ENCODE measurements around the gene TRAPPC10.
A peak's percentile ranks its signal among the peaks of the same experiment; 100 is the strongest.

Gene TRAPPC10, protein sequence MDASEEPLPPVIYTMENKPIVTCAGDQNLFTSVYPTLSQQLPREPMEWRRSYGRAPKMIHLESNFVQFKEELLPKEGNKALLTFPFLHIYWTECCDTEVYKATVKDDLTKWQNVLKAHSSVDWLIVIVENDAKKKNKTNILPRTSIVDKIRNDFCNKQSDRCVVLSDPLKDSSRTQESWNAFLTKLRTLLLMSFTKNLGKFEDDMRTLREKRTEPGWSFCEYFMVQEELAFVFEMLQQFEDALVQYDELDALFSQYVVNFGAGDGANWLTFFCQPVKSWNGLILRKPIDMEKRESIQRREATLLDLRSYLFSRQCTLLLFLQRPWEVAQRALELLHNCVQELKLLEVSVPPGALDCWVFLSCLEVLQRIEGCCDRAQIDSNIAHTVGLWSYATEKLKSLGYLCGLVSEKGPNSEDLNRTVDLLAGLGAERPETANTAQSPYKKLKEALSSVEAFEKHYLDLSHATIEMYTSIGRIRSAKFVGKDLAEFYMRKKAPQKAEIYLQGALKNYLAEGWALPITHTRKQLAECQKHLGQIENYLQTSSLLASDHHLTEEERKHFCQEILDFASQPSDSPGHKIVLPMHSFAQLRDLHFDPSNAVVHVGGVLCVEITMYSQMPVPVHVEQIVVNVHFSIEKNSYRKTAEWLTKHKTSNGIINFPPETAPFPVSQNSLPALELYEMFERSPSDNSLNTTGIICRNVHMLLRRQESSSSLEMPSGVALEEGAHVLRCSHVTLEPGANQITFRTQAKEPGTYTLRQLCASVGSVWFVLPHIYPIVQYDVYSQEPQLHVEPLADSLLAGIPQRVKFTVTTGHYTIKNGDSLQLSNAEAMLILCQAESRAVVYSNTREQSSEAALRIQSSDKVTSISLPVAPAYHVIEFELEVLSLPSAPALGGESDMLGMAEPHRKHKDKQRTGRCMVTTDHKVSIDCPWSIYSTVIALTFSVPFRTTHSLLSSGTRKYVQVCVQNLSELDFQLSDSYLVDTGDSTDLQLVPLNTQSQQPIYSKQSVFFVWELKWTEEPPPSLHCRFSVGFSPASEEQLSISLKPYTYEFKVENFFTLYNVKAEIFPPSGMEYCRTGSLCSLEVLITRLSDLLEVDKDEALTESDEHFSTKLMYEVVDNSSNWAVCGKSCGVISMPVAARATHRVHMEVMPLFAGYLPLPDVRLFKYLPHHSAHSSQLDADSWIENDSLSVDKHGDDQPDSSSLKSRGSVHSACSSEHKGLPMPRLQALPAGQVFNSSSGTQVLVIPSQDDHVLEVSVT

GRCh38 chr21:44011579-44012473 lies at the start of gene TRAPPC10:
Gene TRAPPC10, plus strand, starts transcription at chr21:44012309. Its CDS starts 185 bp downstream, at chr21:44012494.
- H3K27ac ChIP-seq: peak within 1 kb of the TSS; percentile 82
- H3K36me3 ChIP-seq (ENCODE audit: insufficient read depth, low read length): no peaks in the 10 kb centered on the region
- TF ChIP-seq POLR2AphosphoS5 (IDR thresholded peaks at IDR 0.05; ENCODE audit: borderline replicate concordance, low read depth, low read length): peak; percentile 86
- TF ChIP-seq FOXP2 (optimal IDR thresholded peaks at IDR 0.05; ENCODE audit: control extremely low read depth, extremely low read length, insufficient read depth): no peak
- no peak for TF ChIP-seq EZH2 (IDR thresholded peaks at IDR 0.05)
- peak within 1 kb of the TSS; percentile 92 for H3K4me3 ChIP-seq
- no peaks in the 10 kb centered on the region for H3K9me3 ChIP-seq (ENCODE audit: low read depth, low read length)
- peak within 1 kb of the TSS; percentile 94 for H3K9ac ChIP-seq (ENCODE audit: insufficient read length)
- DNase-seq (ENCODE audit: low read depth, low spot score): no peak

GRCh38 chr21:43965911-43966585 lies 46.1 kb upstream of the TRAPPC10 start:
- Histone ChIP-seq H3K36me3 (ENCODE audit: insufficient read depth, low read length) (peaks cover 27% of the 10 kb centered on the region; the same call in 1 of the 2 replicates), H3K9me3 (ENCODE audit: low read depth, low read length) (no peaks in the 10 kb centered on the region)

GRCh38 chr21:43966946-43967512 lies 45.1 kb upstream of the TRAPPC10 start:
- Histone ChIP-seq H3K36me3 (ENCODE audit: insufficient read depth, low read length) (peaks cover 28% of the 10 kb centered on the region; the same call in 1 of the 2 replicates), H3K27ac (0 out of 2 replicates have a peak overlapping the region, but pooled peaks have one; percentile 25), H3K4me3 (no peak overlapping the region), H3K9me3 (ENCODE audit: low read depth, low read length) (no peaks in the 10 kb centered on the region), H3K9ac (ENCODE audit: insufficient read length) (no peak overlapping the region)
- DNase-seq (ENCODE audit: low read depth, low spot score): no peak
- TF ChIP-seq FOXP2 (optimal IDR thresholded peaks at IDR 0.05; ENCODE audit: control extremely low read depth, extremely low read length, insufficient read depth) (no peak), POLR2AphosphoS5 (IDR thresholded peaks at IDR 0.05; ENCODE audit: borderline replicate concordance, low read depth, low read length) (no peak), EZH2 (IDR thresholded peaks at IDR 0.05) (no peak)

More at GRCh38 chr21:43965911-43966585, 46.1 kb upstream of the TRAPPC10 start:
- Histone ChIP-seq H3K27ac (no peak overlapping the region), H3K9ac (ENCODE audit: insufficient read length) (no peak overlapping the region), H3K4me3 (no peak overlapping the region)
- TF ChIP-seq POLR2AphosphoS5 (IDR thresholded peaks at IDR 0.05; ENCODE audit: borderline replicate concordance, low read depth, low read length): no peak
- TF ChIP-seq EZH2 (IDR thresholded peaks at IDR 0.05): no peak
- TF ChIP-seq FOXP2 (optimal IDR thresholded peaks at IDR 0.05; ENCODE audit: control extremely low read depth, extremely low read length, insufficient read depth): no peak
- no peak for DNase-seq (ENCODE audit: low read depth, low spot score)

DNA sequence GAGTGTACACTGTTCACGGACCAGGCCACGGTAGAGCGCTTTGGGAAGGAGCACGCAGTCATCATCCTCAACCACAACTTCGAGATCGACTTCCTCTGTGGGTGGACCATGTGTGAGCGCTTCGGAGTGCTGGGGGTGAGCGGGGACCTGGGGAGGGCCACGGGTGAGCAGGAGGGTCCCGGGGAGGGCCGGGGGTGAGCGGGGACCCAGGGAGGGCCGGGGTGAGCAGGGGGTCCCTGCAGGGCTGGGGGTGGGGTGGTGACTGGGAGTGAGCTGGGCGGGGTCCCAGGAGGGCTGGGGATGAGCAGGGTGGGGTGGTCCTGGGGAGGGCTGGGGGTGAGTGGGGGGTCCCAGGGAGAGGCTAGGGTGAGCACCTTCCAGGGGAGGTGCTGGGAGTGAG lies 44.1 kb upstream of the TRAPPC10 start:
- TF ChIP-seq POLR2AphosphoS5 (IDR thresholded peaks at IDR 0.05; ENCODE audit: borderline replicate concordance, low read depth, low read length): no peak
- TF ChIP-seq FOXP2 (optimal IDR thresholded peaks at IDR 0.05; ENCODE audit: control extremely low read depth, extremely low read length, insufficient read depth): no peak
- no peak for TF ChIP-seq EZH2 (IDR thresholded peaks at IDR 0.05)
- peaks cover 21% of the 10 kb centered on the region; the same call in 1 of the 2 replicates for H3K36me3 ChIP-seq (ENCODE audit: insufficient read depth, low read length)
- no peak overlapping the region for H3K9ac ChIP-seq (ENCODE audit: insufficient read length)
- H3K27ac ChIP-seq: no peak overlapping the region
- DNase-seq (ENCODE audit: low read depth, low spot score): no peak
- H3K4me3 ChIP-seq: no peak overlapping the region
- no peaks in the 10 kb centered on the region for H3K9me3 ChIP-seq (ENCODE audit: low read depth, low read length)

GRCh38 chr21:43968410-43969114 lies 43.5 kb upstream of the TRAPPC10 start:
- Histone ChIP-seq H3K36me3 (ENCODE audit: insufficient read depth, low read length) (peaks cover 18% of the 10 kb centered on the region; the same call in 1 of the 2 replicates), H3K27ac (no peak overlapping the region), H3K9me3 (ENCODE audit: low read depth, low read length) (no peaks in the 10 kb centered on the region), H3K4me3 (no peak overlapping the region), H3K9ac (ENCODE audit: insufficient read length) (no peak overlapping the region)
- DNase-seq (ENCODE audit: low read depth, low spot score): no peak
- TF ChIP-seq EZH2 (IDR thresholded peaks at IDR 0.05): no peak
- no peak for TF ChIP-seq POLR2AphosphoS5 (IDR thresholded peaks at IDR 0.05; ENCODE audit: borderline replicate concordance, low read depth, low read length)
- no peak for TF ChIP-seq FOXP2 (optimal IDR thresholded peaks at IDR 0.05; ENCODE audit: control extremely low read depth, extremely low read length, insufficient read depth)

GRCh38 chr21:43969115-43969444 lies 43.0 kb upstream of the TRAPPC10 start:
- TF ChIP-seq FOXP2 (optimal IDR thresholded peaks at IDR 0.05; ENCODE audit: control extremely low read depth, extremely low read length, insufficient read depth) (no peak), POLR2AphosphoS5 (IDR thresholded peaks at IDR 0.05; ENCODE audit: borderline replicate concordance, low read depth, low read length) (no peak), EZH2 (IDR thresholded peaks at IDR 0.05) (no peak)
- Histone ChIP-seq H3K9me3 (ENCODE audit: low read depth, low read length) (no peaks in the 10 kb centered on the region), H3K36me3 (ENCODE audit: insufficient read depth, low read length) (peaks cover 18% of the 10 kb centered on the region; the same call in 1 of the 2 replicates), H3K4me3 (no peak overlapping the region), H3K9ac (ENCODE audit: insufficient read length) (no peak overlapping the region), H3K27ac (no peak overlapping the region)
- no peak for DNase-seq (ENCODE audit: low read depth, low spot score)
